ENCODE measurements around the gene FAM3D. TPM values are rescaled to one million over a fixed set of nuclear protein-coding genes. Genes with fewer than 3 reads are reported as not detected.

Gene FAM3D
- total RNA-seq, 4 donors from 2014 or later = 47.0 to 200 (median 135) TPM

- DNase-seq = no peak
Measured at GRCh38 chr3:58631742-58632141, 34.8 kb downstream of the FAM3D start.

GRCh38 chr3:58630710-58631092, 35.9 kb downstream of the FAM3D start:
- DNase-seq = no peak
- no peak overlapping the region for H3K4me3 ChIP-seq
- no peak overlapping the region for H3K27ac ChIP-seq
- peaks cover 0 to 9% (median 0%) of the 10 kb centered on the region in 3 donors for H3K36me3 ChIP-seq
- no peaks in the 10 kb centered on the region for H3K9me3 ChIP-seq
- TF ChIP-seq CTCF (IDR thresholded peaks at IDR 0.05) = no peak
- H3K27me3 ChIP-seq = no peaks in the 10 kb centered on the region
- H3K4me1 ChIP-seq = peaks cover 0 to 31% (median 9%) of the 10 kb centered on the region in 4 donors

More at GRCh38 chr3:58631742-58632141, 34.8 kb downstream of the FAM3D start:
- no peak overlapping the region for H3K27ac ChIP-seq
- H3K4me3 ChIP-seq = no peak overlapping the region
- no peak for TF ChIP-seq CTCF (IDR thresholded peaks at IDR 0.05)
- TF ChIP-seq POLR2A (IDR thresholded peaks at IDR 0.05) = no peak
- H3K27me3 ChIP-seq = no peaks in the 10 kb centered on the region
- H3K4me1 ChIP-seq = peaks cover 0 to 31% (median 9%) of the 10 kb centered on the region in 4 donors
- peaks cover 0 to 15% (median 0%) of the 10 kb centered on the region in 3 donors for H3K36me3 ChIP-seq
- no peaks in the 10 kb centered on the region for H3K9me3 ChIP-seq

- H3K4me1 ChIP-seq = peaks cover 0 to 31% (median 9%) of the 10 kb centered on the region in 4 donors
- no peak overlapping the region for H3K4me3 ChIP-seq
- H3K27me3 ChIP-seq = no peaks in the 10 kb centered on the region
- no peaks in the 10 kb centered on the region for H3K9me3 ChIP-seq
- peak overlapping the region in 2 of 4 donors; percentile 37 to 79 for H3K27ac ChIP-seq
- DNase-seq = peak in 2 of 3 donors; percentile 44 to 86
- TF ChIP-seq CTCF (IDR thresholded peaks at IDR 0.05) = peak; percentile 79 to 92 (median 89)
- no peak for TF ChIP-seq POLR2A (IDR thresholded peaks at IDR 0.05)
- H3K36me3 ChIP-seq = peaks cover 0 to 4% (median 0%) of the 10 kb centered on the region in 3 donors
Measured at GRCh38 chr3:58630076-58630709, 36.4 kb downstream of the FAM3D start.

- no peak for DNase-seq
- Histone ChIP-seq H3K4me1 (peaks cover 0 to 31% (median 9%) of the 10 kb centered on the region in 4 donors), H3K36me3 (peaks cover 0 to 2% (median 0%) of the 10 kb centered on the region in 3 donors), H3K27ac (peak overlapping the region; percentile 31 to 79 (median 52)), H3K4me3 (no peak overlapping the region), H3K9me3 (no peaks in the 10 kb centered on the region), H3K27me3 (no peaks in the 10 kb centered on the region)
- TF ChIP-seq CTCF (IDR thresholded peaks at IDR 0.05) (no peak), POLR2A (IDR thresholded peaks at IDR 0.05) (no peak)
Measured at GRCh38 chr3:58629629-58630028, 36.9 kb downstream of the FAM3D start.

GRCh38 chr3:58628823-58629562, 37.6 kb downstream of the FAM3D start:
- Histone ChIP-seq H3K4me3 (no peak overlapping the region), H3K36me3 (no peaks in the 10 kb centered on the region), H3K27ac (peak overlapping the region; percentile 31 to 79 (median 52)), H3K9me3 (no peaks in the 10 kb centered on the region), H3K4me1 (peaks cover 0 to 31% (median 9%) of the 10 kb centered on the region in 4 donors), H3K27me3 (no peaks in the 10 kb centered on the region)
- DNase-seq = peak in 2 of 3 donors; percentile 52 to 60
- peak in 1 of 6 experiments; percentile 16 for TF ChIP-seq CTCF (IDR thresholded peaks at IDR 0.05)
- no peak for TF ChIP-seq POLR2A (IDR thresholded peaks at IDR 0.05)
